Trophoblast cell (in vitro differentiated cells and primary cell): ENCODE data around the gene VEPH1.

Experiments
- DNase-seq, 2 donors: peaks; one replicate each; pipeline ENCODE4 v3.0.0-alpha.2; 2016
- H2AFZ ChIP-seq: 2 replicates; pipeline ENCODE4 v1.6.1; 2013; ENCODE audit warnings: low read length, moderate library complexity, mild to moderate bottlenecking; ENCODE audit not compliant: insufficient read depth, poor library complexity
- H2AK5ac ChIP-seq: 2 replicates; pipeline ENCODE4 v1.6.1; 2013; ENCODE audit warnings: mild to moderate bottlenecking, low read length
- H2BK120ac ChIP-seq: 2 replicates; pipeline ENCODE4 v1.6.1; 2013; ENCODE audit warnings: low read length, mild to moderate bottlenecking, moderate library complexity; ENCODE audit not compliant: insufficient read depth, poor library complexity
- H2BK12ac ChIP-seq: 2 replicates; pipeline ENCODE4 v1.6.1; 2013; ENCODE audit warnings: mild to moderate bottlenecking, low read length, moderate library complexity
- H2BK5ac ChIP-seq: 2 replicates; pipeline ENCODE4 v1.6.1; 2013; ENCODE audit warnings: low read length, low read depth, moderate library complexity, mild to moderate bottlenecking; ENCODE audit not compliant: poor library complexity
- H3K14ac ChIP-seq: 2 replicates; pipeline ENCODE4 v1.6.1; 2013; ENCODE audit warnings: mild to moderate bottlenecking, low read length
- H3K18ac ChIP-seq: 2 replicates; pipeline ENCODE4 v1.6.1; 2013; ENCODE audit warnings: mild to moderate bottlenecking, low read length
- H3K23ac ChIP-seq: 2 replicates; pipeline ENCODE4 v1.6.1; 2013; ENCODE audit warnings: low read length
- H3K27ac ChIP-seq: 2 replicates; pipeline ENCODE4 v1.5.1; 2013; ENCODE audit warnings: low read depth, mild to moderate bottlenecking, inconsistent platforms, low read length, moderate library complexity
- H3K27me3 ChIP-seq: 2 replicates; pipeline ENCODE4 v1.6.1; 2013; ENCODE audit warnings: inconsistent platforms, mild to moderate bottlenecking, low read length, moderate library complexity; ENCODE audit not compliant: insufficient read depth
- H3K36me3 ChIP-seq, 2 experiments: 1 replicate in 1 of 2; 2 replicates in 1 of 2; pipeline ENCODE4 v1.6.1; 2013; ENCODE audit warnings: low read length in 2 of 2, mild to moderate bottlenecking in 2 of 2, moderate library complexity in 1 of 2; ENCODE audit not compliant: insufficient read depth in 2 of 2, control insufficient read depth in 1 of 2
- H3K4ac ChIP-seq: 2 replicates; pipeline ENCODE4 v1.6.1; 2013; ENCODE audit warnings: low read depth, mild to moderate bottlenecking, low read length, moderate library complexity
- H3K4me1 ChIP-seq, 2 experiments: 1 replicate in 1 of 2; 2 replicates in 1 of 2; pipeline ENCODE4 v1.6.1; 2013; ENCODE audit warnings: low read length in 2 of 2, mild to moderate bottlenecking in 2 of 2, moderate library complexity in 1 of 2; ENCODE audit not compliant: insufficient read depth in 2 of 2, control insufficient read depth in 1 of 2
- H3K4me2 ChIP-seq: 2 replicates; pipeline ENCODE4 v1.6.1; 2013; ENCODE audit warnings: inconsistent platforms, mild to moderate bottlenecking, low read length, moderate library complexity
- H3K4me3 ChIP-seq: 2 replicates; pipeline ENCODE4 v1.5.1; 2013; ENCODE audit warnings: mild to moderate bottlenecking, low read depth, low read length, inconsistent platforms
- H3K79me1 ChIP-seq: one replicate; pipeline ENCODE4 v1.6.1; 2013; ENCODE audit warnings: low read length
- H3K79me2 ChIP-seq: 2 replicates; pipeline ENCODE4 v1.6.1; 2013; ENCODE audit warnings: low read length, mild to moderate bottlenecking; ENCODE audit not compliant: control insufficient read depth, insufficient read depth, poor library complexity
- H3K9ac ChIP-seq: 2 replicates; pipeline ENCODE4 v1.6.1; 2013; ENCODE audit warnings: mild to moderate bottlenecking, low read length
- H3K9me3 ChIP-seq: 2 replicates; pipeline ENCODE4 v1.6.1; 2013; ENCODE audit warnings: low read depth, mild to moderate bottlenecking, control low read depth, inconsistent platforms, low read length; ENCODE audit not compliant: insufficient read depth
- H4K12ac ChIP-seq: 2 replicates; pipeline ENCODE4 v1.6.1; 2013; ENCODE audit warnings: low read depth, mild to moderate bottlenecking, low read length, moderate library complexity
- H4K8ac ChIP-seq: 2 replicates; pipeline ENCODE4 v1.6.1; 2013; ENCODE audit warnings: low read depth, mild to moderate bottlenecking, low read length, moderate library complexity
- H4K91ac ChIP-seq: one replicate; pipeline ENCODE4 v1.6.1; 2013; ENCODE audit warnings: low read depth, mild to moderate bottlenecking, low read length, moderate library complexity
- WGBS: extraction: QIAGEN DNeasy Blood & Tissue Kit; methylation state at CpG from one replicate; pipeline ENCODE4 v1.1.7; 2013; ENCODE audit warnings: missing lambda C conversion rate; ENCODE audit not compliant: insufficient read length, insufficient coverage; ENCODE audit errors: extremely low coverage; 5-methylcytosine and 5-hydroxymethylcytosine counted together

VEPH1 gene

GRCh38 chr3:157373783-157374182 is 129.4 kb downstream of the VEPH1 start:
- Histone ChIP-seq H2AK5ac (no peak overlapping the region), H3K79me1 (no peaks in the 10 kb centered on the region), H3K36me3 (no peaks in the 10 kb centered on the region), H3K9ac (no peak overlapping the region), H4K8ac (no peak overlapping the region), H3K79me2 (no peaks in the 10 kb centered on the region), H3K27ac (no peak overlapping the region), H3K23ac (no peak overlapping the region), H3K9me3 (no peaks in the 10 kb centered on the region), H4K12ac (no peak overlapping the region), H3K4me3 (no peak overlapping the region), H2BK120ac (no peak overlapping the region), H3K4ac (no peak overlapping the region), H4K91ac (no peak overlapping the region), H2AFZ (no peak overlapping the region), H3K14ac (no peak overlapping the region), H3K4me2 (no peak overlapping the region), H3K18ac (no peak overlapping the region), H3K27me3 (no peaks in the 10 kb centered on the region), H2BK12ac (no peak overlapping the region), H3K4me1 (no peaks in the 10 kb centered on the region), H2BK5ac (no peak overlapping the region)
- no peak for DNase-seq
- WGBS = no CpG with 5 or more reads among the region's 6 CpGs

GRCh38 chr3:157370867-157371266 is 132.3 kb downstream of the VEPH1 start:
- Histone ChIP-seq H3K36me3 (no peaks in the 10 kb centered on the region), H2AK5ac (no peak overlapping the region), H3K9ac (no peak overlapping the region), H3K4me3 (no peak overlapping the region), H3K18ac (no peak overlapping the region), H3K4ac (no peak overlapping the region), H2BK120ac (no peak overlapping the region), H2BK5ac (no peak overlapping the region), H3K79me2 (no peaks in the 10 kb centered on the region), H4K12ac (no peak overlapping the region), H3K14ac (no peak overlapping the region), H4K8ac (no peak overlapping the region), H2AFZ (no peak overlapping the region), H3K4me1 (no peaks in the 10 kb centered on the region), H2BK12ac (no peak overlapping the region), H3K4me2 (no peak overlapping the region), H3K27ac (no peak overlapping the region), H3K9me3 (no peaks in the 10 kb centered on the region), H3K27me3 (no peaks in the 10 kb centered on the region), H3K79me1 (no peaks in the 10 kb centered on the region), H4K91ac (no peak overlapping the region), H3K23ac (no peak overlapping the region)
- no peak for DNase-seq
- WGBS = no CpG with 5 or more reads among the region's 2 CpGs

- Histone ChIP-seq H4K8ac (no peak overlapping the region), H4K91ac (no peak overlapping the region), H2AK5ac (no peak overlapping the region), H2BK12ac (no peak overlapping the region), H2BK5ac (no peak overlapping the region), H3K36me3 (no peaks in the 10 kb centered on the region), H3K9ac (no peak overlapping the region), H2BK120ac (no peak overlapping the region), H3K18ac (no peak overlapping the region), H3K79me1 (no peaks in the 10 kb centered on the region), H3K27me3 (no peaks in the 10 kb centered on the region), H3K27ac (no peak overlapping the region), H4K12ac (no peak overlapping the region), H3K9me3 (no peaks in the 10 kb centered on the region), H3K4ac (no peak overlapping the region), H3K23ac (no peak overlapping the region), H2AFZ (no peak overlapping the region), H3K4me3 (no peak overlapping the region), H3K4me2 (no peak overlapping the region), H3K14ac (no peak overlapping the region), H3K4me1 (no peaks in the 10 kb centered on the region), H3K79me2 (no peaks in the 10 kb centered on the region)
- no peak for DNase-seq
- WGBS = no CpG with 5 or more reads among the region's 4 CpGs
Observed at GRCh38 chr3:157369727-157370421, 133.3 kb downstream of the VEPH1 start.

GRCh38 chr3:157368171-157368570 is 135.0 kb downstream of the VEPH1 start:
- Histone ChIP-seq H3K23ac (no peak overlapping the region), H3K79me1 (no peaks in the 10 kb centered on the region), H3K14ac (no peak overlapping the region), H3K27me3 (no peaks in the 10 kb centered on the region), H3K79me2 (no peaks in the 10 kb centered on the region), H2BK120ac (no peak overlapping the region), H3K9ac (no peak overlapping the region), H3K4me1 (no peaks in the 10 kb centered on the region), H2AK5ac (no peak overlapping the region), H3K9me3 (no peaks in the 10 kb centered on the region), H4K12ac (no peak overlapping the region), H3K18ac (no peak overlapping the region), H3K4me2 (no peak overlapping the region), H3K4ac (no peak overlapping the region), H4K8ac (no peak overlapping the region), H3K36me3 (no peaks in the 10 kb centered on the region), H3K4me3 (no peak overlapping the region), H2BK5ac (no peak overlapping the region), H2BK12ac (no peak overlapping the region), H3K27ac (no peak overlapping the region), H4K91ac (no peak overlapping the region), H2AFZ (no peak overlapping the region)
- DNase-seq = no peak
- WGBS = no CpG with 5 or more reads among the region's 3 CpGs
